Measurements from ENCODE around the gene SULT6B1.
A peak's percentile ranks its signal among the peaks of the same experiment; 100 is the strongest.

SULT6B1 gene

GRCh38 chr2:37167636-37168180 is 20.8 kb downstream of the SULT6B1 start:
- Histone ChIP-seq H3K9me3 (replicated peaks; ENCODE audit: low read length) (no peaks in the 10 kb centered on the region), H3K9ac (ENCODE audit: low read depth, low read length) (no peak overlapping the region), H3K4me3 (ENCODE audit: low read length) (no peak overlapping the region), H3K4me2 (ENCODE audit: low read length) (no peak overlapping the region), H3K4me1 (ENCODE audit: control insufficient read depth, insufficient read depth, low read length) (peaks cover 5% of the 10 kb centered on the region), H3K27me3 (ENCODE audit: control insufficient read depth, insufficient read depth, low read length) (no peaks in the 10 kb centered on the region), H3K36me3 (ENCODE audit: insufficient read depth, low read length) (no peaks in the 10 kb centered on the region)

- Histone ChIP-seq H3K4me1 (ENCODE audit: control insufficient read depth, insufficient read depth, low read length) (peaks cover 5% of the 10 kb centered on the region), H3K9ac (ENCODE audit: low read depth, low read length) (no peak overlapping the region), H3K27me3 (ENCODE audit: control insufficient read depth, insufficient read depth, low read length) (no peaks in the 10 kb centered on the region), H3K4me3 (ENCODE audit: low read length) (no peak overlapping the region), H3K36me3 (ENCODE audit: insufficient read depth, low read length) (no peaks in the 10 kb centered on the region), H3K4me2 (ENCODE audit: low read length) (no peak overlapping the region), H3K9me3 (replicated peaks; ENCODE audit: low read length) (no peaks in the 10 kb centered on the region)
These were observed 23.7 kb downstream of the SULT6B1 start for GRCh38 chr2:37164757-37165156.

DNA sequence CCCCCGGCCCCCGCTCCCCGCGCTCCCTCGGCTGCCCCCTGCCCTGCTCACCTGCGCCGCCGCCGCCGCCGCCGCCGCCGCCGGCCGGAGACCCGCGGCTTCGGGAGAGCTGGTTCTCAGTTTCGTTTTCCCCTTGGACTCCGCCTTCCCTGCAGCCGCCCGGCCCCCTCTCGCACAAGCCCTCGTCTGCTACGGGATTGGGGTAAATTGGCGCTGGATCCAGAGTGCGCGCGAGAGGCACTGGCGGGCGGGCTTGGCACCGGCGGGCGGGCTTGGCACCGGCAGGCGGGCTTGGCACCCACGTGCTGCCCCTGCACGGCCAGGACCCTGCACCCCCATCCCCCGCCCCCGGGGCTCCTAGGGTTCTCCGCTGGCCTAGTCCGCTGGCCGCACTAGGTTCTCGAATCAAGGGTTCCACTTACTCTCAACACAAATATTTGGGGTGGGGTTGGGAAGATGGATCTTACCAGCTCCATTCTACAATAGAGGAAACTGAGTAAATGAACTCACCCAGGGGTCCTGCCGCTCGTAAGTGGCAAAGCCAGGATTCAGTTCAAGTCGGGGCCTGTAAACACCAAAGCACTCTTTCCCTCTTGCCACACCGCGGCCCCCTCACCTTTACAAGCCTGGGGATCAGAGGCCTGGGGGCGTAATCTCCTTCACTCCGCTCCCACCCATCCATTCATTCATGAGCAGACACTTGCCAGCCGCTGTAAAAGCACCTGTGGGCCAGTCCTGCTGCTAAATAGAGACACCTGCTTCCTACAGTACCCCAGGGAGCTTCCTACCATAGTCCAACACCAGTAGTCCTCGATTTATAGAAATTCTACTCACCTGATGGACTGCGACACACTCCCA is 31.4 kb downstream of the SULT6B1 start, which contains the start of gene EIF2AK2:
Gene EIF2AK2 (minus strand): TSS at position 124 of the 858 bp plus-strand sequence. CDS start 9,174 bp downstream, outside the sequence.
- Histone ChIP-seq H3K27me3 (ENCODE audit: control insufficient read depth, insufficient read depth, low read length) (no peaks in the 10 kb centered on the region), H3K9ac (ENCODE audit: low read depth, low read length) (peak within 1 kb of the TSS; percentile 93), H3K9me3 (replicated peaks; ENCODE audit: low read length) (no peaks in the 10 kb centered on the region), H3K4me1 (ENCODE audit: control insufficient read depth, insufficient read depth, low read length) (peaks cover 14% of the 10 kb centered on the region), H3K36me3 (ENCODE audit: insufficient read depth, low read length) (no peaks in the 10 kb centered on the region), H3K4me3 (ENCODE audit: low read length) (peak within 1 kb of the TSS; percentile 82), H3K4me2 (ENCODE audit: low read length) (peak within 1 kb of the TSS; percentile 97)

DNA sequence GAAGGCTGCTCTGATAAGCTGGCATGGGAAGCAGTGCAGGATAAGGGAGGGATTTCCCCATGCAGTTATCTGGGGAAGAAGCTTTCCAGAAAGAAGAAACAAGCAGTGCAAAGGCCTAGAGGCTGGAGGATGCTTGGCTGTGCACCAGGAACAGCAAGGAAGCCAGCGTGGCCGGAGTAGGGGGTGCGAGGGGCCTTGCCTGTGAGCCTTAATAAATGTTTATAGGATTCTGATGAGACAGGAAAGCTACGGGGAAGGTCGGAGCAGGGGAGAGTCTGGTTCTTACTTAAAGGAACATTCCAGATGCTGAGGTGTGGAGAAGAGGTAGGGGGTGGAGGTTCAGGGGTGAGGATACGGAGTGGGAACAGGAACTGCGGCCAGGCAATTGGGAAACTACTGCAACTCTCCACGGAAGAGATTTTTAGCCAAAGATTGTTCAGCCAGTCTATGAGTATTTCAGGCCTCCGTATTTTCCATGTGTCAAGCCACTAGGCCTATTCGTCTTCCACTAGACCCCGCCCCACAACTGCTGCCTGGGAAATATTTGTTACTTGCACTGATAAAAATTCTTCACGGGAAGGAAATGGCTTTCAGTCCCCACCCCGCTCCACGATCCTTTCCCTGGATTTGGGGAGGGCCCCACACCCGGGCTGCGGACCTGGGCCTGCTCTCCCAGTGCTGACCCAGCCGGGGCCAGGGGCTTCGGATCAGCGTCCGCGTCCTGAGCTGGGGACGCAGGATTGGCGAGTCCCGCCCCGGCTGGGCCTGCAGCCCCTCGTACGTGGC is 32.2 kb downstream of the SULT6B1 start:
- peak overlapping the region; percentile 97 for H3K4me2 ChIP-seq (ENCODE audit: low read length)
- H3K4me3 ChIP-seq (ENCODE audit: low read length), result peak overlapping the region; percentile 82
- H3K27me3 ChIP-seq (ENCODE audit: control insufficient read depth, insufficient read depth, low read length), result no peaks in the 10 kb centered on the region

DNA sequence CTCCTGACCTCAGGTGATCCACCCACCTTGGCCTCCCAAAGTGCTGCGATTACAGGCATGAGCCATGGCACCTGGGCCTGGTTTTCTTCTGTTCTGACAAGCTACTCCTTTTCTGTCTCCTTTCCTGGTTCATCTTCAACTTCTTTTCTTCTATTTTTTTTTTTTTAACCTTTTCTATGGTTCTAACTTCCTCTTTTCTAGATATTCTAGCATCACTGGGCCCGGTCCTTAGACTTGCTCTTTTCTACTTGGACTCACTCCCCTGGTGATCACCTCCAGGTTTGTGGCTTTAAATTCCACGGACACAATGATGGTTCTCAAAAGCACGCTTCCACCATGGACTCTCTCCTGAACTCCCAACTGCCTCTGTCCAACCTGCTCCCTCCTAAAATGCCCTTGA is 33.7 kb downstream of the SULT6B1 start:
- Histone ChIP-seq H3K36me3 (ENCODE audit: insufficient read depth, low read length) (no peaks in the 10 kb centered on the region), H3K9me3 (replicated peaks; ENCODE audit: low read length) (no peaks in the 10 kb centered on the region), H3K4me3 (ENCODE audit: low read length) (no peak overlapping the region), H3K27me3 (ENCODE audit: control insufficient read depth, insufficient read depth, low read length) (no peaks in the 10 kb centered on the region), H3K4me1 (ENCODE audit: control insufficient read depth, insufficient read depth, low read length) (peaks cover 20% of the 10 kb centered on the region), H3K9ac (ENCODE audit: low read depth, low read length) (no peak overlapping the region), H3K4me2 (ENCODE audit: low read length) (no peak overlapping the region)

More for the DNA sequence above, 32.2 kb downstream of the SULT6B1 start:
- Histone ChIP-seq H3K9ac (ENCODE audit: low read depth, low read length) (peak overlapping the region; percentile 93), H3K4me1 (ENCODE audit: control insufficient read depth, insufficient read depth, low read length) (peaks cover 16% of the 10 kb centered on the region), H3K9me3 (replicated peaks; ENCODE audit: low read length) (no peaks in the 10 kb centered on the region), H3K36me3 (ENCODE audit: insufficient read depth, low read length) (no peaks in the 10 kb centered on the region)

GRCh38 chr2:37153224-37153623 is 35.2 kb downstream of the SULT6B1 start:
- H3K4me2 ChIP-seq (ENCODE audit: low read length), result no peak overlapping the region
- H3K4me1 ChIP-seq (ENCODE audit: control insufficient read depth, insufficient read depth, low read length), result peaks cover 20% of the 10 kb centered on the region
- H3K9ac ChIP-seq (ENCODE audit: low read depth, low read length), result no peak overlapping the region
- H3K4me3 ChIP-seq (ENCODE audit: low read length), result no peak overlapping the region
- H3K27me3 ChIP-seq (ENCODE audit: control insufficient read depth, insufficient read depth, low read length), result no peaks in the 10 kb centered on the region
- peaks cover 9% of the 10 kb centered on the region for H3K36me3 ChIP-seq (ENCODE audit: insufficient read depth, low read length)
- H3K9me3 ChIP-seq (replicated peaks; ENCODE audit: low read length), result no peaks in the 10 kb centered on the region

- no peak overlapping the region for H3K9ac ChIP-seq (ENCODE audit: low read depth, low read length)
- peaks cover 26% of the 10 kb centered on the region for H3K36me3 ChIP-seq (ENCODE audit: insufficient read depth, low read length)
- peaks cover 7% of the 10 kb centered on the region for H3K4me1 ChIP-seq (ENCODE audit: control insufficient read depth, insufficient read depth, low read length)
- no peaks in the 10 kb centered on the region for H3K9me3 ChIP-seq (replicated peaks; ENCODE audit: low read length)
- H3K4me2 ChIP-seq (ENCODE audit: low read length), result no peak overlapping the region
- H3K27me3 ChIP-seq (ENCODE audit: control insufficient read depth, insufficient read depth, low read length), result no peaks in the 10 kb centered on the region
- H3K4me3 ChIP-seq (ENCODE audit: low read length), result no peak overlapping the region
These were observed 38.7 kb downstream of the SULT6B1 start for GRCh38 chr2:37149626-37150322.

- peaks cover 7% of the 10 kb centered on the region for H3K4me1 ChIP-seq (ENCODE audit: control insufficient read depth, insufficient read depth, low read length)
- H3K4me3 ChIP-seq (ENCODE audit: low read length), result no peak overlapping the region
- no peak overlapping the region for H3K9ac ChIP-seq (ENCODE audit: low read depth, low read length)
- H3K27me3 ChIP-seq (ENCODE audit: control insufficient read depth, insufficient read depth, low read length), result no peaks in the 10 kb centered on the region
- no peak overlapping the region for H3K4me2 ChIP-seq (ENCODE audit: low read length)
- no peaks in the 10 kb centered on the region for H3K9me3 ChIP-seq (replicated peaks; ENCODE audit: low read length)
- H3K36me3 ChIP-seq (ENCODE audit: insufficient read depth, low read length), result peaks cover 29% of the 10 kb centered on the region
These were observed 40.1 kb downstream of the SULT6B1 start for GRCh38 chr2:37148325-37148724.

DNA sequence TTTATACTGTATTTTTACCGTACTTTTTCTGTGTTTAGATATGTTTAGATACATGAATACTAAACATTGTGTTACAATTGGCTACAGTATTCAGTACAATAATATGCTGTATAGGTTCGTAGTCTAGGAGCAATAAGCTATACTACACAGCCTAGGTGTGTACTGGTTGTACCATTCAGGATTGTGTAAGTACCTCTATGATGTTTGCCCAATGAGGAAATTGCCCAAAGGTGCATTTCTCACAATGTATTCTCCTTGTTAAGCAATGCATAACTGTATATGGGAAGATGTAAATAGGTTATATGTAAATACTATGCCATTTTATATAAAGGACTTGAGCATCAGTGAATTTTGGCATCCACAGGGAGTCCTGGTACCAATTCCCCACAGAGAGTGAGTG is 42.4 kb downstream of the SULT6B1 start:
- Histone ChIP-seq H3K4me2 (ENCODE audit: low read length) (no peak overlapping the region), H3K9me3 (replicated peaks; ENCODE audit: low read length) (no peaks in the 10 kb centered on the region), H3K4me1 (ENCODE audit: control insufficient read depth, insufficient read depth, low read length) (peaks cover 2% of the 10 kb centered on the region), H3K27me3 (ENCODE audit: control insufficient read depth, insufficient read depth, low read length) (no peaks in the 10 kb centered on the region), H3K9ac (ENCODE audit: low read depth, low read length) (no peak overlapping the region), H3K36me3 (ENCODE audit: insufficient read depth, low read length) (peaks cover 39% of the 10 kb centered on the region), H3K4me3 (ENCODE audit: low read length) (no peak overlapping the region)

- Histone ChIP-seq H3K9me3 (replicated peaks; ENCODE audit: low read length) (no peaks in the 10 kb centered on the region), H3K4me2 (ENCODE audit: low read length) (no peak overlapping the region), H3K36me3 (ENCODE audit: insufficient read depth, low read length) (peaks cover 46% of the 10 kb centered on the region), H3K9ac (ENCODE audit: low read depth, low read length) (no peak overlapping the region), H3K4me1 (ENCODE audit: control insufficient read depth, insufficient read depth, low read length) (no peaks in the 10 kb centered on the region), H3K4me3 (ENCODE audit: low read length) (no peak overlapping the region), H3K27me3 (ENCODE audit: control insufficient read depth, insufficient read depth, low read length) (no peaks in the 10 kb centered on the region)
These were observed 44.5 kb downstream of the SULT6B1 start for GRCh38 chr2:37143974-37144373.

- Histone ChIP-seq H3K4me1 (ENCODE audit: control insufficient read depth, insufficient read depth, low read length) (no peaks in the 10 kb centered on the region), H3K4me2 (ENCODE audit: low read length) (no peak overlapping the region), H3K27me3 (ENCODE audit: control insufficient read depth, insufficient read depth, low read length) (no peaks in the 10 kb centered on the region), H3K36me3 (ENCODE audit: insufficient read depth, low read length) (peaks cover 42% of the 10 kb centered on the region), H3K9ac (ENCODE audit: low read depth, low read length) (no peak overlapping the region), H3K9me3 (replicated peaks; ENCODE audit: low read length) (no peaks in the 10 kb centered on the region), H3K4me3 (ENCODE audit: low read length) (no peak overlapping the region)
These were observed 45.9 kb downstream of the SULT6B1 start for GRCh38 chr2:37142546-37142945.
